Measurements from ENCODE around the gene ZBTB21.

The ZBTB21 gene

DNA sequence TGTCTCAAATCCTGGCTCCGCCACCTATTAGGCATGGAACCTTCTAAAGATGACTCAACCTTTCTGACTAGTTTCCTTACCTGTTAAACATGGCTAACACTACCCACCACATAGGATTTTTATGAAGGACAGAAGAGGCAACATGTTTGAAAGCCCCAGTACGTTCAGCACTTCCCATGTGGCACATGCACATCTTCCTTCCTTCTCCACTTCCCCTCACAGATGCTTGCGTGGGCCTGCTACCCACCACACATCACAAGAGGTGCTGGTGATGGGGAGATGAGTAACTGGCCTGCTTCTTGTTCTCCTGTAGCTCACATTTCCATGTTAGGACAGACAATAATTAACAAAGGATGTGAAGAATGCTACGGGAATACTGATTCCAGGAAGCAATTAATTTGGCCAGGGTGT, 7.1 kb downstream of the ZBTB21 start:
- Histone ChIP-seq H3K4me3 (IDR thresholded peaks at IDR 0.05; ENCODE audit: insufficient read depth, low read depth, low read length) (no peak overlapping the region), H3K79me2 (ENCODE audit: insufficient read depth, low read depth) (peaks cover 52% of the 10 kb centered on the region), H3K27me3 (ENCODE audit: insufficient read depth, low read depth) (no peaks in the 10 kb centered on the region), H3K27ac (no peak overlapping the region), H3K9ac (no peak overlapping the region), H2AFZ (ENCODE audit: low read depth) (no peak overlapping the region), H3K36me3 (ENCODE audit: insufficient read depth) (peaks cover 6% of the 10 kb centered on the region; the same call in 1 of the 2 replicates), H3K4me1 (ENCODE audit: low read depth, poor library complexity, severe bottlenecking) (peaks cover 12% of the 10 kb centered on the region), H3K4me2 (no peak overlapping the region), H4K20me1 (ENCODE audit: insufficient read depth) (no peaks in the 10 kb centered on the region)
- TF ChIP-seq, protein P1, sequence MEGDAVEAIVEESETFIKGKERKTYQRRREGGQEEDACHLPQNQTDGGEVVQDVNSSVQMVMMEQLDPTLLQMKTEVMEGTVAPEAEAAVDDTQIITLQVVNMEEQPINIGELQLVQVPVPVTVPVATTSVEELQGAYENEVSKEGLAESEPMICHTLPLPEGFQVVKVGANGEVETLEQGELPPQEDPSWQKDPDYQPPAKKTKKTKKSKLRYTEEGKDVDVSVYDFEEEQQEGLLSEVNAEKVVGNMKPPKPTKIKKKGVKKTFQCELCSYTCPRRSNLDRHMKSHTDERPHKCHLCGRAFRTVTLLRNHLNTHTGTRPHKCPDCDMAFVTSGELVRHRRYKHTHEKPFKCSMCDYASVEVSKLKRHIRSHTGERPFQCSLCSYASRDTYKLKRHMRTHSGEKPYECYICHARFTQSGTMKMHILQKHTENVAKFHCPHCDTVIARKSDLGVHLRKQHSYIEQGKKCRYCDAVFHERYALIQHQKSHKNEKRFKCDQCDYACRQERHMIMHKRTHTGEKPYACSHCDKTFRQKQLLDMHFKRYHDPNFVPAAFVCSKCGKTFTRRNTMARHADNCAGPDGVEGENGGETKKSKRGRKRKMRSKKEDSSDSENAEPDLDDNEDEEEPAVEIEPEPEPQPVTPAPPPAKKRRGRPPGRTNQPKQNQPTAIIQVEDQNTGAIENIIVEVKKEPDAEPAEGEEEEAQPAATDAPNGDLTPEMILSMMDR (conservative IDR thresholded peaks at IDR 0.05; ENCODE audit: low read depth, low read length) = no peak

DNA sequence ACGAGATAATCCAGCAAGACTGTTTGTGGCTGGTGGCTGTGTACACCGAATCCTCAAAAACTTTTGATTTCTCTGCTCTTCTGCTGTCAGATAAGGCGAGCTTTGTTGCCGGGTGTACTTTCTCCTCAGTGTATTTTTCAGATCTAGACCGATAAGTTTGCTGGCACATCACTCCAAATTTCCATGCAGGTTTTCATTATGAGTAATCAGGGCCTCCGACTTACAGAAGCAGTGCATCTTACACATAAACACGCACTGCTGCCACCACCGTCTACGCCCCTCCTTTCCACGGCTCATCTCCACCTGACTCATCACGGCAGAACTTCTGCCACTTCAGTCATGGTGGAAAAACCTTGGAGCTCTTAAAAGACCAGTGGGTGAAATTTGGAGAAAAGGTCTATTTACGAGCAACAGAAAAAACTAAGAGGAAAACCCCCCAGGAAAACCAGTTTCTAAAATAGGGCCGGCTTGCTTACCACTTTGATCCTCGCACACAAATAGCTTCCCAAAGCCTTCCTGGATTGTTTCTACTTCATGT, 7.7 kb downstream of the ZBTB21 start:
- peaks cover 46% of the 10 kb centered on the region for H3K79me2 ChIP-seq (ENCODE audit: insufficient read depth, low read depth)

DNA sequence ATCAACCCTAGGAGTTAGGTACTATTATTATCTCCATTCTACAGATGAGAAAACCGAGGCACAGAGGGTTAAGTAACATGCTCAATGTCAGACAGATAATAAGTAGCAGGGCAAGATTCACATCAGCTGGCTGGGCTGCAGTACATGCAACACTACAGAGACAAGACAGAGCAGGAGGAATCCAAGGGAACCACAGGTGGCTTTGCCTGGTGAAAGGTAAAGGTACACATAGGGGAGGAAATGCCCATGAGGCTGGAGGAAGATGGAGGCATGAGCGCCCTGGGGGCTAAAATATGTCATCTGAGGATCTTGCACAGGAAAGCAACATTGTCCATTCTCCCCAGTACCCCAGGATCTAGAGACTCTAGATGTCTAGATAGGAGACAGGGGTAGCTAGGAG, 8.4 kb downstream of the ZBTB21 start:
- H3K4me2 ChIP-seq = no peak overlapping the region

More for the DNA sequence above, 7.7 kb downstream of the ZBTB21 start:
- no peak overlapping the region for H3K27ac ChIP-seq
- peaks cover 6% of the 10 kb centered on the region; the same call in 1 of the 2 replicates for H3K36me3 ChIP-seq (ENCODE audit: insufficient read depth)
- no peaks in the 10 kb centered on the region for H3K27me3 ChIP-seq (ENCODE audit: insufficient read depth, low read depth)
- H3K4me2 ChIP-seq = no peak overlapping the region
- H4K20me1 ChIP-seq (ENCODE audit: insufficient read depth) = no peaks in the 10 kb centered on the region
- H3K9ac ChIP-seq = no peak overlapping the region
- H3K4me1 ChIP-seq (ENCODE audit: low read depth, poor library complexity, severe bottlenecking) = peaks cover 11% of the 10 kb centered on the region
- no peak overlapping the region for H3K4me3 ChIP-seq (IDR thresholded peaks at IDR 0.05; ENCODE audit: insufficient read depth, low read depth, low read length)
- TF ChIP-seq, protein P1 (conservative IDR thresholded peaks at IDR 0.05; ENCODE audit: low read depth, low read length) = no peak
- H2AFZ ChIP-seq (ENCODE audit: low read depth) = no peak overlapping the region

DNA sequence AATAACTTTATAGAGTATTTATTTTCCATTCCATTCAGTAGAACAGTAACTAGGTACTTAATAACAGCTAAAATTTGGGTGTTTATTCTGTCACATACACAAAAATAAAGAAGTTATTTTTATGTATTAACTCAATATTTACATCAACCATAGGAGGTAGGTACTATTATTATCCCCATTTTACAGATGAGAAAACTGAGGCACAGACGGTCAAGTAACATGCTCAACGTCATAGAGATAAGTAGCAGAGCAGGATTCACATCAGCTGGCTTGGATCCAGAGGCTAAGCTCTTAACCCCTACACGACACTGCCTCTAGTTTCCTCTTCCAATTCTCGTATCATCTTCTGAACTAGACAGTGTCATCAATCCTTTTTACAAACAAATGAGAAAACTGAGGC, 9.3 kb downstream of the ZBTB21 start:
- no peaks in the 10 kb centered on the region for H3K27me3 ChIP-seq (ENCODE audit: insufficient read depth, low read depth)
- no peaks in the 10 kb centered on the region for H4K20me1 ChIP-seq (ENCODE audit: insufficient read depth)
- H2AFZ ChIP-seq (ENCODE audit: low read depth) = no peak overlapping the region
- no peaks in the 10 kb centered on the region for H3K4me1 ChIP-seq (ENCODE audit: low read depth, poor library complexity, severe bottlenecking)
- H3K36me3 ChIP-seq (ENCODE audit: insufficient read depth) = peaks cover 6% of the 10 kb centered on the region; the same call in 1 of the 2 replicates
- no peak overlapping the region for H3K4me2 ChIP-seq
- H3K9ac ChIP-seq = no peak overlapping the region
- H3K27ac ChIP-seq = no peak overlapping the region
- TF ChIP-seq, protein P1 (conservative IDR thresholded peaks at IDR 0.05; ENCODE audit: low read depth, low read length) = no peak
- no peak overlapping the region for H3K4me3 ChIP-seq (IDR thresholded peaks at IDR 0.05; ENCODE audit: insufficient read depth, low read depth, low read length)
- H3K79me2 ChIP-seq (ENCODE audit: insufficient read depth, low read depth) = peaks cover 30% of the 10 kb centered on the region

More for the DNA sequence above, 8.4 kb downstream of the ZBTB21 start:
- no peaks in the 10 kb centered on the region for H3K27me3 ChIP-seq (ENCODE audit: insufficient read depth, low read depth)
- H3K4me1 ChIP-seq (ENCODE audit: low read depth, poor library complexity, severe bottlenecking) = peaks cover 4% of the 10 kb centered on the region
- H3K4me3 ChIP-seq (IDR thresholded peaks at IDR 0.05; ENCODE audit: insufficient read depth, low read depth, low read length) = no peak overlapping the region
- no peak overlapping the region for H3K9ac ChIP-seq
- H3K79me2 ChIP-seq (ENCODE audit: insufficient read depth, low read depth) = peaks cover 39% of the 10 kb centered on the region
- TF ChIP-seq, protein P1 (conservative IDR thresholded peaks at IDR 0.05; ENCODE audit: low read depth, low read length) = no peak
- no peaks in the 10 kb centered on the region for H4K20me1 ChIP-seq (ENCODE audit: insufficient read depth)
- peaks cover 6% of the 10 kb centered on the region; the same call in 1 of the 2 replicates for H3K36me3 ChIP-seq (ENCODE audit: insufficient read depth)
- H3K27ac ChIP-seq = no peak overlapping the region
- H2AFZ ChIP-seq (ENCODE audit: low read depth) = no peak overlapping the region
